OCI-LY3 (cell line): ENCODE results near the gene FIBCD1.

Experiments
- H2AFZ ChIP-seq: fragments of 200-600, 300-600 bp; shearing (Covaris generic); 2 replicates; pipeline ENCODE4 v1.6.0; 2014; ENCODE audit warnings: antibody characterized with exemption, low read depth, low read length
- H3K27ac ChIP-seq: fragments of 200-600, 300-600 bp; sonication (generic); 2 replicates; pipeline ENCODE4 v1.5.1; 2014; ENCODE audit warnings: mild to moderate bottlenecking, low read length, moderate library complexity, mixed read lengths
- H3K27me3 ChIP-seq: fragments of 200-600, 300-600 bp; sonication (generic); 2 replicates; pipeline ENCODE4 v1.6.1; 2014; ENCODE audit warnings: low read depth, low read length, mixed read lengths
- H3K36me3 ChIP-seq: fragments of 200-600, 300-600 bp; sonication (generic); replicated peaks from 2 replicates; pipeline ENCODE3; 2014; ENCODE audit warnings: low read depth, low read length, mixed read lengths
- H3K4me1 ChIP-seq: fragments of 300-600, 200-600 bp; sonication (generic); 2 replicates; pipeline ENCODE4 v1.6.1; 2014; ENCODE audit warnings: low read length, mixed read lengths
- H3K4me2 ChIP-seq: fragments of 200-600, 300-600 bp; sonication (generic); 2 replicates; pipeline ENCODE4 v1.6.1; 2014; ENCODE audit warnings: low read length, mixed read lengths
- H3K4me3 ChIP-seq: fragments of 300-600, 200-600 bp; sonication (generic); 2 replicates; pipeline ENCODE4 v1.5.1; 2014; ENCODE audit warnings: antibody characterized with exemption, mild to moderate bottlenecking, low read length, moderate library complexity
- H3K79me2 ChIP-seq: fragments of 300-600, 200-600 bp; shearing (Covaris generic); 2 replicates; pipeline ENCODE4 v1.6.1; 2014; ENCODE audit warnings: mild to moderate bottlenecking, low read length, mixed read lengths
- H3K9ac ChIP-seq: fragments of 300-600, 200-600 bp; shearing (Covaris generic); 2 replicates; pipeline ENCODE4 v1.6.0; 2014; ENCODE audit warnings: mild to moderate bottlenecking, low read length, moderate library complexity
- H3K9me3 ChIP-seq: fragments of 200-600, 300-600 bp; shearing (Covaris generic); 2 replicates; pipeline ENCODE4 v1.6.1; 2014; ENCODE audit warnings: low read length, mixed read lengths; ENCODE audit not compliant: insufficient read depth
- H4K20me1 ChIP-seq: fragments of 200-600, 300-600 bp; sonication (generic); 2 replicates; pipeline ENCODE4 v1.6.1; 2016; ENCODE audit warnings: low read length, mixed read lengths; ENCODE audit not compliant: insufficient read depth
- EZH2phosphoT487 ChIP-seq: fragments of 200-600 bp; shearing (Covaris generic); IDR thresholded peaks from 2 replicates; pipeline ENCODE4 v1.6.1; 2018; ENCODE audit warnings: antibody characterized with exemption, mixed run types, low read depth
- TF ChIP-seq, protein P1 (sequence below): fragments of 200-600, 300-600 bp; sonication (generic); IDR thresholded peaks from 2 replicates; pipeline ENCODE4 v1.5.1; 2014; ENCODE audit warnings: antibody characterized with exemption, low read length, low read depth

The FIBCD1 gene

DNA sequence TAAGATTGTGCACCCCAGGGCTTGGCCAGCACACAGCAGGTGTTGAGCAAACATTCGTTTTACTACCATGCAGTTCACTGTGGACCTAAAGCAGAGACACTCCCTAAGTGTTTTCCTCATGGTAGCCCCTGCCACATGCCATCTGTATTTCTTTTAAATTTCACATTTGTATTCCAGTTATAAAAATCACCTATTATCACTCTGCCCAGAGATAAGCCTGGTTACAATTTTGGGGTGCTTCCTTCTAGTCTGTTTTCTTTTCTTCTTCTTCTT is 10.9 kb upstream of the FIBCD1 start:
- H3K27ac ChIP-seq, result no peak overlapping the region
- H4K20me1 ChIP-seq, result no peaks in the 10 kb centered on the region
- no peak overlapping the region for H2AFZ ChIP-seq
- H3K9me3 ChIP-seq, result no peaks in the 10 kb centered on the region
- peaks cover 17% of the 10 kb centered on the region for H3K27me3 ChIP-seq
- H3K4me1 ChIP-seq, result no peaks in the 10 kb centered on the region
- no peak overlapping the region for H3K4me3 ChIP-seq
- H3K4me2 ChIP-seq, result no peak overlapping the region
- no peak for TF ChIP-seq EZH2phosphoT487
- TF ChIP-seq, protein P1, sequence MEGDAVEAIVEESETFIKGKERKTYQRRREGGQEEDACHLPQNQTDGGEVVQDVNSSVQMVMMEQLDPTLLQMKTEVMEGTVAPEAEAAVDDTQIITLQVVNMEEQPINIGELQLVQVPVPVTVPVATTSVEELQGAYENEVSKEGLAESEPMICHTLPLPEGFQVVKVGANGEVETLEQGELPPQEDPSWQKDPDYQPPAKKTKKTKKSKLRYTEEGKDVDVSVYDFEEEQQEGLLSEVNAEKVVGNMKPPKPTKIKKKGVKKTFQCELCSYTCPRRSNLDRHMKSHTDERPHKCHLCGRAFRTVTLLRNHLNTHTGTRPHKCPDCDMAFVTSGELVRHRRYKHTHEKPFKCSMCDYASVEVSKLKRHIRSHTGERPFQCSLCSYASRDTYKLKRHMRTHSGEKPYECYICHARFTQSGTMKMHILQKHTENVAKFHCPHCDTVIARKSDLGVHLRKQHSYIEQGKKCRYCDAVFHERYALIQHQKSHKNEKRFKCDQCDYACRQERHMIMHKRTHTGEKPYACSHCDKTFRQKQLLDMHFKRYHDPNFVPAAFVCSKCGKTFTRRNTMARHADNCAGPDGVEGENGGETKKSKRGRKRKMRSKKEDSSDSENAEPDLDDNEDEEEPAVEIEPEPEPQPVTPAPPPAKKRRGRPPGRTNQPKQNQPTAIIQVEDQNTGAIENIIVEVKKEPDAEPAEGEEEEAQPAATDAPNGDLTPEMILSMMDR, result no peak
- no peaks in the 10 kb centered on the region for H3K36me3 ChIP-seq
- no peaks in the 10 kb centered on the region for H3K79me2 ChIP-seq
- no peak overlapping the region for H3K9ac ChIP-seq

DNA sequence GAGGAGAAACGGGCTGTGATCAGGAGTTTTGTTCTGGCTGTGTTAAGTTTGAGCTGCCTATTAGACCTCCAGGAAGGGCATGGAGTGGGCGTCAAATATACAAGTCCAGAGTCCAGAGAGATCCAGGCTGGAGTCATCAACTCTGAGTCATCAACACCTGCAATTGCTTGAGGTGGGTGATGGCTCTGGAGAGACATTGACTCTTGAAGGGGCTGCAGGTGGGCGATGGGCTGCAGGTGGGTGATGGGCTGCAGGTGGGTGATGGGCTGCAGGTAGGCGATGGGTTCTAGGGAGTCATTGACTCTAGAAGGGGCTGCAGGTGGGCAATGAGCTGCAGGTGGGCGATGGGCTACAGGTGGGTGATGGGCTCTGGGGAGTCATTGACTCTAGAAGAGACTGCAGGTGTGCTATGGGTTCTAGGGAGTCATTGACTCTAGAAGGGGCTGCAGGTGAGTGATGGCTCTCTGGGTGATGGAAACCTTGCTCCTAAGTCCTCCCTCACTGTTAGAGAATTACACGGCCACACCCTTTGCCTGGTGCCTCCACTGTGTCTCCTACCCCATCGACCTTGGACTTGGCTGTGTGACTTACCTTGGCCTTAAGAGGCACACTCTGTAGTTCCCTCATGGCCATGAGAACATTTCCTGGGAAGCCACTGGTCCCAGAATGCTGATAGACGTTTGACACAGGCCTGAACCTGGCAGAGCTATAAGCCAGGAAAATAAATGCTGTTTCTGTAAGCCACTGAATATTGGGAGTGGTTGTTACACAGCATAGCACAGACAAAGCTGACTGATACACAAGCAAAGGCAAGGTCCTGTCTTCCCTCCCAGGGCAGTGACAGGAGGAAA is 10.4 kb upstream of the FIBCD1 start:
- Histone ChIP-seq H3K4me2 (no peak overlapping the region), H3K9me3 (no peaks in the 10 kb centered on the region), H3K27me3 (peaks cover 21% of the 10 kb centered on the region), H3K79me2 (no peaks in the 10 kb centered on the region), H3K4me1 (no peaks in the 10 kb centered on the region), H3K4me3 (no peak overlapping the region), H4K20me1 (no peaks in the 10 kb centered on the region), H2AFZ (no peak overlapping the region), H3K27ac (no peak overlapping the region), H3K36me3 (no peaks in the 10 kb centered on the region), H3K9ac (no peak overlapping the region)
- no peak for TF ChIP-seq EZH2phosphoT487
- TF ChIP-seq, protein P1, result no peak

DNA sequence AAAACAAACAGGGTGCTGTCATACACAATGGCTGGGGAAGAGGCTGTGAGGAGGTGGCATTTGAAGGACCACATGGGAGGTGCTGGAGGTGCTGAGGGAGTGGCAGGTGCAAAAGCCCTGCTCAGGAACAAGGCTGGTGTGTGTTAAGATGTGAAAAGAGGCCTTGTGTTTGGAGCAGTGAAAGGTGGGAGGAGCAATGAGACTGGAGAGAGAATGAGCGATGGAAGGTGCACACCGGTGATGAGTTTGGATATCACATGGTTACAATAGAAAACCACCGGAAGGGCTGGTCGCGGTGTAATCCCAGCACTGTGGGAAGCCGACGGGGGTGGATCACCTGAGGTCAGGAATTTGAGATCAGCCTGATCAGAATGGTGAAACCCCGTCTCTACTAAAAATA is 9.2 kb upstream of the FIBCD1 start:
- no peaks in the 10 kb centered on the region for H3K4me1 ChIP-seq
- H3K79me2 ChIP-seq, result no peaks in the 10 kb centered on the region
- TF ChIP-seq, protein P1, result no peak
- no peak for TF ChIP-seq EZH2phosphoT487
- H3K36me3 ChIP-seq, result no peaks in the 10 kb centered on the region
- H2AFZ ChIP-seq, result no peak overlapping the region
- no peak overlapping the region for H3K27ac ChIP-seq
- H3K4me2 ChIP-seq, result no peak overlapping the region
- H4K20me1 ChIP-seq, result no peaks in the 10 kb centered on the region
- H3K4me3 ChIP-seq, result no peak overlapping the region
- no peak overlapping the region for H3K9ac ChIP-seq
- H3K9me3 ChIP-seq, result no peaks in the 10 kb centered on the region
- H3K27me3 ChIP-seq, result peaks cover 25% of the 10 kb centered on the region

DNA sequence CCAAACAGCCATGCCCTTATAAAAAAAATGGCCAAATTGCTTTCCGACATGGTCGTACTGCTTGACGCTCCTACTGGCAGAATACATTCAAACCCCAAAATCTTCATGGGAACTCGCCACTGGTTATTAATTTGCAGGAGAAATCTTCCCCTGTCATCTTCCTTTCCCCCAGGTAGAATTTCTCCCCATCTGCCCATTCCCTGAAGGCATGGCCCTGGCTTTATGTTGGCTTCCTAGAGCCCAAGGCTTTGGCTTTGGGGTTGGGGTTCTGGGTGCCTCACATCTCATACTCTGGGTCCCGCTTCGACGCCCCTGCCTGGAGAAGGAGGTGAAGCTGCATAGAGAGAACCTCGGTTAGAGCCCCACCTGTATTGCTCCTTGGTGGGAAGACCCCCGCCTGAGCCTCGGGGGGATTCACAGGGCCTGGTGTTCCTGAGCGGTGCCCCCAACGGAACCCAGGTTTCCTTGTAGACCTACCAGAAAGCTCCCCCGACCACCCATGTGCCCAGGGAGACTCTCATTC is 8.6 kb upstream of the FIBCD1 start:
- Histone ChIP-seq H3K36me3 (no peaks in the 10 kb centered on the region), H3K9me3 (no peaks in the 10 kb centered on the region), H3K27ac (no peak overlapping the region), H4K20me1 (no peaks in the 10 kb centered on the region), H3K27me3 (peaks cover 25% of the 10 kb centered on the region), H3K4me2 (no peak overlapping the region), H3K4me3 (no peak overlapping the region), H2AFZ (no peak overlapping the region), H3K4me1 (no peaks in the 10 kb centered on the region), H3K79me2 (no peaks in the 10 kb centered on the region), H3K9ac (no peak overlapping the region)
- no peak for TF ChIP-seq EZH2phosphoT487
